Neural progenitor cell (in vitro differentiated cells): ENCODE data around the gene PHAX. TPM values are rescaled to one million over a fixed set of nuclear protein-coding genes. Genes with fewer than 3 reads are reported as not detected.

Experiments used
- DNase-seq: peaks from one replicate; pipeline ENCODE4 v3.0.0-alpha.2; 2016; ENCODE audit warnings: low spot score
- H2AFZ ChIP-seq: fragments of 200-600 bp; sonication (generic); replicated peaks from 2 replicates; pipeline ENCODE4 v1.6.1; 2016; ENCODE audit warnings: antibody characterized with exemption
- H3F3A ChIP-seq: fragments of 200-600 bp; sonication (generic); 2 replicates; pipeline ENCODE4 v1.6.1; 2016; ENCODE audit warnings: antibody characterized with exemption, low read depth
- H3K27ac ChIP-seq: fragments of 200-600 bp; sonication (generic); 2 replicates; pipeline ENCODE4 v1.5.1; 2016; ENCODE audit warnings: mild to moderate bottlenecking
- H3K27me3 ChIP-seq: fragments of 200-600 bp; sonication (generic); 2 replicates; pipeline ENCODE4 v1.6.1; 2016; ENCODE audit warnings: mild to moderate bottlenecking, moderate library complexity
- H3K36me3 ChIP-seq: fragments of 200-600 bp; sonication (generic); 2 replicates; pipeline ENCODE4 v1.5.1; 2016
- H3K4me1 ChIP-seq: fragments of 200-600 bp; sonication (generic); 2 replicates; pipeline ENCODE4 v1.6.1; 2016; ENCODE audit warnings: mixed run types
- H3K4me2 ChIP-seq: fragments of 200-600 bp; sonication (generic); 2 replicates; pipeline ENCODE4 v1.6.1; 2016
- H3K4me3 ChIP-seq: fragments of 200-600 bp; sonication (generic); 2 replicates; pipeline ENCODE4 v1.5.1; 2016
- H3K79me2 ChIP-seq: fragments of 200-600 bp; sonication (generic); 2 replicates; pipeline ENCODE4 v1.6.1; 2016; ENCODE audit warnings: low read depth
- H3K9ac ChIP-seq: fragments of 200-600 bp; sonication (generic); 2 replicates; pipeline ENCODE4 v1.6.1; 2016
- H3K9me3 ChIP-seq: fragments of 200-600 bp; sonication (generic); 2 replicates; pipeline ENCODE4 v1.5.1; 2016; ENCODE audit warnings: low read depth
- H4K20me1 ChIP-seq: fragments of 200-600 bp; sonication (generic); 2 replicates; pipeline ENCODE4 v1.6.1; 2016; ENCODE audit warnings: low read depth
- H3K27ac Mint-ChIP-seq: 3 replicates; pipeline ENCODE4 v1.8.0; 2021; ENCODE audit warnings: mixed read lengths
- H3K27me3 Mint-ChIP-seq: 2 replicates; pipeline ENCODE4 v1.8.0; 2022; ENCODE audit warnings: low read depth, mild to moderate bottlenecking, inconsistent platforms, moderate library complexity, mixed read lengths; ENCODE audit not compliant: insufficient read depth
- H3K36me3 Mint-ChIP-seq: 3 replicates; pipeline ENCODE4 v1.8.0; 2021; ENCODE audit warnings: mixed read lengths
- H3K4me1 Mint-ChIP-seq: 3 replicates; pipeline ENCODE4 v1.8.0; 2021; ENCODE audit warnings: mixed read lengths
- H3K4me3 Mint-ChIP-seq: 3 replicates; pipeline ENCODE4 v1.8.0; 2021; ENCODE audit warnings: mild to moderate bottlenecking, moderate library complexity, mixed read lengths
- H3K9me3 Mint-ChIP-seq: 3 replicates; pipeline ENCODE4 v1.8.0; 2020; ENCODE audit warnings: mixed read lengths
- EZH2 ChIP-seq: fragments of 200-600 bp; sonication (generic); IDR thresholded peaks from 2 replicates; pipeline ENCODE4 v1.6.1; 2017; ENCODE audit warnings: antibody characterized with exemption, mild to moderate bottlenecking, moderate library complexity
- EZH2phosphoT487 ChIP-seq: fragments of 200-600 bp; sonication (generic); IDR thresholded peaks from 2 replicates; pipeline ENCODE4 v1.6.1; 2017; ENCODE audit warnings: antibody characterized with exemption
- total RNA-seq: library from RNA; depleted of rRNA; stranded (reverse); fragments of >200 nt; gene quantifications from 2 replicates; pipeline ENCODE4 v1.2.3, GENCODE V29; 2015; ENCODE audit warnings: low replicate concordance
- TF ChIP-seq, protein P1 (sequence below): fragments of 200-600 bp; sonication (generic); IDR thresholded peaks from 2 replicates; pipeline ENCODE4 v1.5.1; 2017; ENCODE audit warnings: antibody characterized with exemption, mild to moderate bottlenecking

Gene PHAX
- total RNA-seq, 1 donor from 2014 or later: 86.8 TPM

DNA sequence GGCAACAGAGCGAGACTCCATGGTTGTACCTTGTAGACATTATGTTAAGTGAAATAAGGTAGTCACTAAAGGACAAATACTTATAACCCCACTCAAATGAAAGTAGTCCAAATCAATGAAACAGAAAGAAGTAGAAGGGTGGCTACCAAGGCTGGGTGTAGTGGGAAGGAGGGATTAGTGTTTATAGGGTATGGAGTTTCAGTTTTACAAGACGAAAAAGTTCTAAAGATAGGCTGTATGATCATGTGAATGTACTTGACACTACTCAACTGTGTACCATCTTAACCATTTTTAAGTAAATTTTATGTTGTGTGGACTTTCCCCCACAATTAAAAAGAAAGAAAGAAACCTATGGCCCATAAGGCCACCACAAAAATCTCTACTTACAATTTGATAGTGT, 37.9 kb upstream of the PHAX start:
- Mint-ChIP-seq H3K9me3 (no peaks in the 10 kb centered on the region), H3K4me1 (no peaks in the 10 kb centered on the region), H3K27ac (no peak overlapping the region), H3K36me3 (peaks cover 32% of the 10 kb centered on the region), H3K27me3 (no peaks in the 10 kb centered on the region), H3K4me3 (no peak overlapping the region)
- H3F3A ChIP-seq: no peaks in the 10 kb centered on the region
- no peaks in the 10 kb centered on the region for H4K20me1 ChIP-seq
- H3K36me3 ChIP-seq: no peaks in the 10 kb centered on the region
- no peak overlapping the region for H3K9ac ChIP-seq
- H3K4me3 ChIP-seq: no peak overlapping the region
- H3K4me1 ChIP-seq: no peaks in the 10 kb centered on the region
- H3K4me2 ChIP-seq: no peak overlapping the region
- no peaks in the 10 kb centered on the region for H3K27me3 ChIP-seq
- no peak for DNase-seq
- no peaks in the 10 kb centered on the region for H3K79me2 ChIP-seq
- no peak overlapping the region for H2AFZ ChIP-seq
- TF ChIP-seq EZH2: no peak
- no peak for TF ChIP-seq EZH2phosphoT487
- TF ChIP-seq, protein P1, sequence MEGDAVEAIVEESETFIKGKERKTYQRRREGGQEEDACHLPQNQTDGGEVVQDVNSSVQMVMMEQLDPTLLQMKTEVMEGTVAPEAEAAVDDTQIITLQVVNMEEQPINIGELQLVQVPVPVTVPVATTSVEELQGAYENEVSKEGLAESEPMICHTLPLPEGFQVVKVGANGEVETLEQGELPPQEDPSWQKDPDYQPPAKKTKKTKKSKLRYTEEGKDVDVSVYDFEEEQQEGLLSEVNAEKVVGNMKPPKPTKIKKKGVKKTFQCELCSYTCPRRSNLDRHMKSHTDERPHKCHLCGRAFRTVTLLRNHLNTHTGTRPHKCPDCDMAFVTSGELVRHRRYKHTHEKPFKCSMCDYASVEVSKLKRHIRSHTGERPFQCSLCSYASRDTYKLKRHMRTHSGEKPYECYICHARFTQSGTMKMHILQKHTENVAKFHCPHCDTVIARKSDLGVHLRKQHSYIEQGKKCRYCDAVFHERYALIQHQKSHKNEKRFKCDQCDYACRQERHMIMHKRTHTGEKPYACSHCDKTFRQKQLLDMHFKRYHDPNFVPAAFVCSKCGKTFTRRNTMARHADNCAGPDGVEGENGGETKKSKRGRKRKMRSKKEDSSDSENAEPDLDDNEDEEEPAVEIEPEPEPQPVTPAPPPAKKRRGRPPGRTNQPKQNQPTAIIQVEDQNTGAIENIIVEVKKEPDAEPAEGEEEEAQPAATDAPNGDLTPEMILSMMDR: no peak
- H3K27ac ChIP-seq: no peak overlapping the region
- H3K9me3 ChIP-seq: no peaks in the 10 kb centered on the region

DNA sequence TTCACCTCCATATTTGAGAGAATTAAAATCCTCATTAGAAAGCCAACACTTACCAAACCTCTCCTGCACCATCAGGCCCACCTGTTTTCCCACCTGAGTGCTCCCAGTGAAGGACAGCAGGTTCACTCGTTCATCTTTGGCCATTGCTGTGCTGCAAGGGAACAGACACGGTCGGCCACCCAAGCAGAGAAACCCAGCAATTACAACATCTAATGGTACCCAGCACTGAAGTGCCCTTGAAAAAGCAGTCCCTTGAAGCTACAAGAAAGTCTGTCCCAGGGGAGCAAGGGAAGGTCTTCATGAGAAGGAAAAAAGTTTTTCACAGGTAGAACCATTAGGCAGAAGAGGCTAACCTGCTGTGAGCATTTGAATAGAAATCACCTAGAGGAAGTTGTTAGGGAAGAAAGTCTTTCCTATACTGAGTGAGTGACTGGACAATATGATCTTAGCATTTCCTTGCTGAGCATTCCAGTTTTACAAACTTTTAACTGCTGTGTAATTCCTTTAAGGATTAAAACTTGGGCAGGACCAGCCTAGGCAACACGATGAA, 32.5 kb upstream of the PHAX start:
- no peaks in the 10 kb centered on the region for H4K20me1 ChIP-seq
- H3K4me3 ChIP-seq: no peak overlapping the region
- H3K9ac ChIP-seq: no peak overlapping the region
- H3K9me3 ChIP-seq: no peaks in the 10 kb centered on the region
- H3K4me1 ChIP-seq: no peaks in the 10 kb centered on the region
- Mint-ChIP-seq H3K27ac (no peak overlapping the region), H3K4me3 (no peak overlapping the region), H3K4me1 (no peaks in the 10 kb centered on the region), H3K36me3 (peaks cover 27% of the 10 kb centered on the region), H3K27me3 (no peaks in the 10 kb centered on the region), H3K9me3 (no peaks in the 10 kb centered on the region)
- TF ChIP-seq, protein P1: no peak
- no peak for TF ChIP-seq EZH2
- no peaks in the 10 kb centered on the region for H3F3A ChIP-seq
- H3K36me3 ChIP-seq: peaks cover 18% of the 10 kb centered on the region
- H3K79me2 ChIP-seq: no peaks in the 10 kb centered on the region
- H3K27ac ChIP-seq: no peak overlapping the region
- DNase-seq: no peak
- no peak overlapping the region for H2AFZ ChIP-seq
- no peak overlapping the region for H3K4me2 ChIP-seq
- no peaks in the 10 kb centered on the region for H3K27me3 ChIP-seq

DNA sequence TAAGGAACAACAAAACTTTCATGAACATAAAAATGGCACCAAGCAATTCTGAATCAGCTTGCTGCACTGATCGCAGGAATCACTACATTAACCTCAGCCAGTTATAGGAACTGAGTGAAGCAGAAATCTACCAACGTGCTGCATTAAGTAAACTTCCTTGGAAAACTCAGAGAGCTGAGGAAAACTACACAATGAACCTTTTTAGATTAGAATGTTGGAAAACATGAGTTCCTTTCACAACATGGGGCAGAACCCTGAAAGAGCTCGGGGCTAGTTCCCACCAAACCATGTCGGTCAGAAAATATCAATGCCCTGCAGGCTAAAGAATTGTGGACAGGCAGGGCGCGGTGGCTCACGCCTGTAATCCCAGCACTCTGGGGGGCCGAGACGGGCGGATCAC, 25.1 kb upstream of the PHAX start:
- Histone ChIP-seq H4K20me1 (no peaks in the 10 kb centered on the region), H3K4me3 (no peak overlapping the region), H3K27me3 (no peaks in the 10 kb centered on the region), H3K9me3 (no peaks in the 10 kb centered on the region), H3K4me1 (no peaks in the 10 kb centered on the region), H3K79me2 (peaks cover 5% of the 10 kb centered on the region), H3K4me2 (no peak overlapping the region), H3K36me3 (peaks cover 19% of the 10 kb centered on the region), H3K27ac (no peak overlapping the region), H2AFZ (no peak overlapping the region), H3F3A (no peaks in the 10 kb centered on the region), H3K9ac (no peak overlapping the region)
- Mint-ChIP-seq H3K9me3 (no peaks in the 10 kb centered on the region), H3K36me3 (peaks cover 25% of the 10 kb centered on the region), H3K4me1 (no peaks in the 10 kb centered on the region), H3K27ac (no peak overlapping the region), H3K27me3 (no peaks in the 10 kb centered on the region), H3K4me3 (no peak overlapping the region)
- TF ChIP-seq, protein P1: no peak
- TF ChIP-seq EZH2 (no peak), EZH2phosphoT487 (no peak)
- DNase-seq: no peak
